OCI-LY1 (cell line): ENCODE measurements around the gene KCNB1.

Source experiments
- H2AFZ ChIP-seq: fragments of 200-600 bp; sonication (generic), shearing (Covaris generic); 2 replicates; pipeline ENCODE4 v1.6.0; 2014; ENCODE audit warnings: antibody characterized with exemption, mild to moderate bottlenecking, low read length
- H3F3A ChIP-seq: fragments of 200-600 bp; sonication (generic), shearing (Covaris generic); 2 replicates; pipeline ENCODE4 v1.6.0; 2014; ENCODE audit warnings: mild to moderate bottlenecking, antibody characterized with exemption, low read length, moderate library complexity; ENCODE audit not compliant: insufficient read depth
- H3K27ac ChIP-seq: fragments of 200-600 bp; sonication (generic); 2 replicates; pipeline ENCODE4 v1.5.1; 2014; ENCODE audit warnings: low read length, mixed run types, mild to moderate bottlenecking, low read depth; ENCODE audit not compliant: poor library complexity, severe bottlenecking
- H3K27me3 ChIP-seq: fragments of 200-600 bp; sonication (generic); 2 replicates; pipeline ENCODE4 v1.6.0; 2014; ENCODE audit warnings: antibody characterized with exemption, mild to moderate bottlenecking, low read length, moderate library complexity; ENCODE audit not compliant: insufficient read depth
- H3K36me3 ChIP-seq: fragments of 200-600 bp; sonication (generic); 2 replicates; pipeline ENCODE4 v1.6.1; 2014; ENCODE audit warnings: mild to moderate bottlenecking, antibody characterized with exemption, low read length, moderate library complexity, mixed read lengths; ENCODE audit not compliant: insufficient read depth
- H3K4me1 ChIP-seq: fragments of 200-600 bp; sonication (generic); 2 replicates; pipeline ENCODE4 v1.5.1; 2014; ENCODE audit warnings: mild to moderate bottlenecking, low read length, moderate library complexity; ENCODE audit not compliant: insufficient read depth, severe bottlenecking
- H3K4me2 ChIP-seq: fragments of 200-600 bp; sonication (generic), shearing (Covaris generic); 2 replicates; pipeline ENCODE4 v1.6.1; 2014; ENCODE audit warnings: low read length
- H3K4me3 ChIP-seq: fragments of 200-600 bp; sonication (generic); 2 replicates; pipeline ENCODE4 v1.5.1; 2014; ENCODE audit warnings: low read length, low read depth, mild to moderate bottlenecking, mixed read lengths; ENCODE audit not compliant: poor library complexity, severe bottlenecking
- H3K79me2 ChIP-seq: fragments of 200-600 bp; shearing (Covaris generic); 2 replicates; pipeline ENCODE4 v1.6.1; 2016; ENCODE audit warnings: mixed run types, low read length, mixed read lengths; ENCODE audit not compliant: insufficient read depth
- H3K9ac ChIP-seq: fragments of 200-600 bp; sonication (generic), shearing (Covaris generic); 2 replicates; pipeline ENCODE4 v1.6.1; 2014; ENCODE audit warnings: mild to moderate bottlenecking, low read length, mixed read lengths
- H3K9me2 ChIP-seq: fragments of 200-600 bp; sonication (generic), shearing (Covaris generic); 2 replicates; pipeline ENCODE4 v1.6.1; 2014; ENCODE audit warnings: low read depth, mild to moderate bottlenecking, low read length, mixed read lengths
- H3K9me3 ChIP-seq: fragments of 200-600 bp; shearing (Covaris generic); 2 replicates; pipeline ENCODE4 v1.6.1; 2014; ENCODE audit warnings: low read length, mixed read lengths
- H4K20me1 ChIP-seq: fragments of 200-600 bp; sonication (generic), shearing (Covaris generic); 2 replicates; pipeline ENCODE4 v1.6.0; 2016; ENCODE audit warnings: mild to moderate bottlenecking, low read length; ENCODE audit not compliant: insufficient read depth
- EZH2 ChIP-seq: fragments of 200-600 bp; sonication (generic), shearing (Covaris generic); IDR thresholded peaks from 2 replicates; pipeline ENCODE4 v1.8.0; 2017; ENCODE audit warnings: borderline replicate concordance, mixed run types, mild to moderate bottlenecking, antibody characterized with exemption, low read length, moderate library complexity, mixed read lengths
- TF ChIP-seq, protein P1 (sequence below): fragments of 200-600 bp; sonication (generic), shearing (Covaris generic); IDR thresholded peaks from 2 replicates; pipeline ENCODE4 v1.5.1; 2017; ENCODE audit warnings: mild to moderate bottlenecking, antibody characterized with exemption, low read length, moderate library complexity, mixed read lengths

The KCNB1 gene

DNA sequence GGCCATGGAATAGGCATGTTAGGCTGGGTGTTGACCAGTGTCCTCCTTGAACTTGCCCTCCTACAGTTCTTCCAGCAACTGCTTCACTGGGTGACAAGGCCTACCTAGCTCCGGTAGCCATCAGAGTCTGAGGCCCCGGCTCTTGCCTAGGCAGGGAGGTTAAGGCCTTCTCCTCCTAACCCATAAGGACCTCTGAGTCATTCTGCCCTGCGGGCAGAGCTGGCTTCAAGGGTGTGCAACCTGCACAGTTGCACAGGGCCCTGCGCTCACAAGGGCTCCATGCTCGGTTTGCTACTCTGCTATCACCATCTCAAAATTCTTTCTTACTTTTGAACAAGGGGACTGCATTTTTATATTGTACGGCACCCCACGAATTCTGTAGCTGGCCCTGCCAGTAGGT is 17.9 kb downstream of the KCNB1 start:
- no peak for TF ChIP-seq EZH2
- TF ChIP-seq, protein P1, sequence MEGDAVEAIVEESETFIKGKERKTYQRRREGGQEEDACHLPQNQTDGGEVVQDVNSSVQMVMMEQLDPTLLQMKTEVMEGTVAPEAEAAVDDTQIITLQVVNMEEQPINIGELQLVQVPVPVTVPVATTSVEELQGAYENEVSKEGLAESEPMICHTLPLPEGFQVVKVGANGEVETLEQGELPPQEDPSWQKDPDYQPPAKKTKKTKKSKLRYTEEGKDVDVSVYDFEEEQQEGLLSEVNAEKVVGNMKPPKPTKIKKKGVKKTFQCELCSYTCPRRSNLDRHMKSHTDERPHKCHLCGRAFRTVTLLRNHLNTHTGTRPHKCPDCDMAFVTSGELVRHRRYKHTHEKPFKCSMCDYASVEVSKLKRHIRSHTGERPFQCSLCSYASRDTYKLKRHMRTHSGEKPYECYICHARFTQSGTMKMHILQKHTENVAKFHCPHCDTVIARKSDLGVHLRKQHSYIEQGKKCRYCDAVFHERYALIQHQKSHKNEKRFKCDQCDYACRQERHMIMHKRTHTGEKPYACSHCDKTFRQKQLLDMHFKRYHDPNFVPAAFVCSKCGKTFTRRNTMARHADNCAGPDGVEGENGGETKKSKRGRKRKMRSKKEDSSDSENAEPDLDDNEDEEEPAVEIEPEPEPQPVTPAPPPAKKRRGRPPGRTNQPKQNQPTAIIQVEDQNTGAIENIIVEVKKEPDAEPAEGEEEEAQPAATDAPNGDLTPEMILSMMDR, result no peak
- Histone ChIP-seq H3F3A (no peaks in the 10 kb centered on the region), H3K4me3 (no peak overlapping the region), H3K9me3 (no peaks in the 10 kb centered on the region), H3K79me2 (no peaks in the 10 kb centered on the region), H3K27ac (no peak overlapping the region), H3K27me3 (no peaks in the 10 kb centered on the region; the same call in 1 of the 2 replicates), H3K4me1 (no peaks in the 10 kb centered on the region), H3K4me2 (no peak overlapping the region), H3K9me2 (no peaks in the 10 kb centered on the region), H2AFZ (no peak overlapping the region), H3K9ac (no peak overlapping the region), H4K20me1 (no peaks in the 10 kb centered on the region), H3K36me3 (no peaks in the 10 kb centered on the region)

DNA sequence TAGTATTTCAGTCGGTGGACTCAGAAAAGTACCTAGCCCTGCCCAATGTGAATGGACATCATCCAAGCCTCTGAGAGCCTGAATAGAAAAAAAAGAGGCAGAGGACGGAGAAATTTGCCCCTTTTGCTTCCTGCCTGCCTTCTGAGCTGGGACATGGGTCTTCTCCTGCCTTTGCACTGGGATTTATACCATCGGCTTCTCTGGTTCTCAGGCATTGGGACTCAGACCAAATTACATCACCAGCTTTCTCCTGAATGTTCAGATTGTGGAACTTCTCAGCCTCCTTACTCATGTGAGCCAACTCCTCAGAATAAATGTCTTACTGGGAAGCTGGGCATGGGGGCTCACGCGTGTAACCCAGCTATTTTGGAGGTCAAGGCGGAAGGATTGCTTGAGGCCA is 19.8 kb downstream of the KCNB1 start:
- H3K27ac ChIP-seq, result no peak overlapping the region
- H4K20me1 ChIP-seq, result no peaks in the 10 kb centered on the region
- no peaks in the 10 kb centered on the region for H3K4me1 ChIP-seq
- no peaks in the 10 kb centered on the region for H3K9me2 ChIP-seq
- H3K4me2 ChIP-seq, result no peak overlapping the region
- H3K9ac ChIP-seq, result no peak overlapping the region
- H3K4me3 ChIP-seq, result no peak overlapping the region
- no peaks in the 10 kb centered on the region for H3F3A ChIP-seq
- H3K9me3 ChIP-seq, result no peaks in the 10 kb centered on the region
- no peaks in the 10 kb centered on the region for H3K36me3 ChIP-seq
- H2AFZ ChIP-seq, result no peak overlapping the region
- no peaks in the 10 kb centered on the region for H3K79me2 ChIP-seq
- TF ChIP-seq, protein P1, result no peak
- no peak for TF ChIP-seq EZH2
- no peaks in the 10 kb centered on the region; the same call in 1 of the 2 replicates for H3K27me3 ChIP-seq

DNA sequence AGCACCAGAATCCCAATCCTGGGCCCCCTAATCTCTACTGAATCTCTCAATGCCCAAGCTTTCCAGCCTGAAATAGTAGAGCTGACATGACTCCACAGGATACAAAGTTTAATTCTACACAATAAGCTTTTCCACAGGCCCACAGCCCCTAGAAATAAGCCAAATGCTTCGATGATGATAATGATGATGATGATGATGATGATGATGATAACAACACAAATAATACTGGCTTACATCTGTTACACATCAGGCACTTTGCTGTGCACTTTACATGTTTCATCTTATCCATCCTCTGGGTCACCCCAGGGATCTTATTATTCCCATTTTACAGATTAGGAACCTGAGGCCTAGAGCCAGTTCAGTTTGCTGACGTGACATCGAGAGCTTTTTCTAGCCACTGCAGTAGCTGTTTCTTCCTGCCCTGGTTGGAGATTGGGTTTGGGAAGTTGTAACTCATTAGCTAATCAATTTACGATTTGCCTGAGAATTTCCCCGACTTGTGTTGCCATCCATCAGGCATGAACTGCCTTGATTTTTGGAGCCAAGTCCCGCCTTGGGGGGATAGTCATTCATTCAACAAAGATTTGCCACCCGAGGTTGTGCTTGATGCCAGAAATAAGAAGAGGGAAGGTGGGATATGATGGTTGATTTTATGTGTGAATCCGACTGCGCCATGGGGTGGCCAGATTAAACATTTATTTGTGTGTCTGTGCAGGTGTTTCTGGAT is 20.4 kb downstream of the KCNB1 start:
- Histone ChIP-seq H3F3A (no peaks in the 10 kb centered on the region), H3K36me3 (no peaks in the 10 kb centered on the region), H3K4me1 (no peaks in the 10 kb centered on the region), H3K9me3 (no peaks in the 10 kb centered on the region), H3K27me3 (no peaks in the 10 kb centered on the region; the same call in 1 of the 2 replicates), H3K9ac (no peak overlapping the region), H4K20me1 (no peaks in the 10 kb centered on the region), H2AFZ (no peak overlapping the region), H3K9me2 (no peaks in the 10 kb centered on the region), H3K4me2 (no peak overlapping the region), H3K4me3 (no peak overlapping the region), H3K79me2 (no peaks in the 10 kb centered on the region), H3K27ac (no peak overlapping the region)
- TF ChIP-seq, protein P1, result no peak
- no peak for TF ChIP-seq EZH2
